Activated CD4-positive, alpha-beta T cell treated with anti-CD3 and anti-CD28 coated beads for 4 hours (primary cell): ENCODE data around the gene RPS6KL1.

Experiments used
- DNase-seq, 2 donors: peaks; one replicate each; pipeline ENCODE4 v3.0.0-alpha.2; 2020

The RPS6KL1 gene, protein sequence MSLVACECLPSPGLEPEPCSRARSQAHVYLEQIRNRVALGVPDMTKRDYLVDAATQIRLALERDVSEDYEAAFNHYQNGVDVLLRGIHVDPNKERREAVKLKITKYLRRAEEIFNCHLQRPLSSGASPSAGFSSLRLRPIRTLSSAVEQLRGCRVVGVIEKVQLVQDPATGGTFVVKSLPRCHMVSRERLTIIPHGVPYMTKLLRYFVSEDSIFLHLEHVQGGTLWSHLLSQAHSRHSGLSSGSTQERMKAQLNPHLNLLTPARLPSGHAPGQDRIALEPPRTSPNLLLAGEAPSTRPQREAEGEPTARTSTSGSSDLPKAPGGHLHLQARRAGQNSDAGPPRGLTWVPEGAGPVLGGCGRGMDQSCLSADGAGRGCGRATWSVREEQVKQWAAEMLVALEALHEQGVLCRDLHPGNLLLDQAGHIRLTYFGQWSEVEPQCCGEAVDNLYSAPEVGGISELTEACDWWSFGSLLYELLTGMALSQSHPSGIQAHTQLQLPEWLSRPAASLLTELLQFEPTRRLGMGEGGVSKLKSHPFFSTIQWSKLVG

DNA sequence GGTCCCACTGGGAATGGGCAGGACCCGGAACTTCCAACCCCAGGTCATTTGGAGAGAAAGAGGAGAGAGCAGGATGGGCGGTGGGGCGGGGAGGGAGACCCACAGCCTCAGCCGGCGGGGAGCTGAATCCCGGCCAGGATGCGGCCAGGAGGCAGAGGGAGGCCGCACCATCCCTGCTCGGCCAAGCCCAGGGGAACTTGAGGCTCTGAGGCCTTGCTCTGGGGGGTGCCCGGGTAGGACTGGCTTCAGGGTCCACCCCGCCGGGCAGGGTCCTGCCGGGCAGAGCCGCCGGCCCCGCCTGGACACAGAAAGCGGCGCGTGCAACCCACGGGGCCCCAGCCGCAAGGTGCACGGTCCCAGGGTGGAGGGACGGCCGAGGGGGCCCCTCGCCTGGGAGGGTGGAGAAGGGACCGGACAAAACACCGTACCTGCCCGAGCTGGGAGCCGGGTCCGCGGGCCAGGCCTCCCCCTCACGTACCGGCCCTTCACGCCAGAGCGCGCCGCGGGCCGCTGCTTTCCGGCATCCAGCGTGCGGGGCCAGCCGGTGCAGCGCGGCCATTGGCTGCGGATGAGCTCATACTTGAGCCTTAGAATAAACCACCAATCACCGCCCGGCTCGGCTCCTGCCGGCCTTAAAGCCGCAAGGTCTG lies at the start of gene RPS6KL1:
Gene RPS6KL1 (minus strand): TSS at position 509 of the 650 bp plus-strand sequence. CDS start 1,719 bp downstream, outside the sequence.
- DNase-seq, result peak; percentile 44 to 49

DNA sequence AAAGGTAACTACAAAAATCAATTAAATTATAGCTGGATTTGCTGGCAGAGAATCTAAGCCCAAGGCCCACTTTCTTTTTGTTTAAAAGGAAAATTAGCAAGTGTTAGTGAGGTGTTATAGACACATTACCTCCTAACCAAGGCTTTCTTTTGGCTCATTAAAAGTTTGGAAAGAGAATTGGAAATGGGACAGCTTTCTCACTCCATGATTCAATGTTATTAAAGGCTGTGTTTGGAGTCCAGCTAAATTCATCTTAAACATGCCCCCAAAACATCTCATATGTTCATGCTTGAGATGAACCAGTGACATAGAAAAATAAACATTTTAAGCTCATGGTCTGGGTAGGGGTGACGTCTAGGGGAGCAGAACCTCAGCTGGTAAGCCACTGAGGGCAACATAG lies 45.8 kb upstream of the RPS6KL1 start:
- DNase-seq, result no peak

DNA sequence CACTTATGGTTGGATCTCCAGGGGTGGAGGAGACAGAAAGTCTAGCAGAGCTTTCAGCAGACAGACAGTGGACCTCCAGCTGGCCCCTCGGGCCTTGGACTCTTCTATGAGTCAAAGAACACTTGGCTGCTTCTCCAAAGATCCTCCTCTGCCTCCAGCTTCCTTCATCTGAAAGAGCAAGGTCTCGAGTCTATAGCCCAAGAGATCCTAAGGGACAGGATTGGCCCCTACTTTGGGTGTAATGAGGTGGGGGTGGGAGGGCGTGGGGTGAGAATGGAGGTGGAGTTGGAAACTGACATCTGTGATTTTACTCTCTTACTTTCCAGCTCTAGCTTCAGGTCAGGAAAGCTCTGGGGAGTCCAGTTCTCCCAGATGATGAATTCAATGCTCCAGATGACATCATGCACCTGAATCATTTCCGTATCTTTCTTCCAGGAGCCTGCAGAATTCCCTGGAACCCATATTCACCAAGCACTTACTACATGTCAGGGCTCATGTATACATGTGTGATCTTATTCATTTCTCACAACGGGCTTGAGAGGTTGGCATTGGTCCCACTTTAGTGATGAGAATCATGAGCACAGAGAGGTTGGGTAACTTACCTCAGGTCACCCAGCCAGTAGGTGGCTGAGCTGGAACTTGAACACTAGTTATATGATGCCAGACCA lies 42.6 kb upstream of the RPS6KL1 start:
- no peak for DNase-seq

DNA sequence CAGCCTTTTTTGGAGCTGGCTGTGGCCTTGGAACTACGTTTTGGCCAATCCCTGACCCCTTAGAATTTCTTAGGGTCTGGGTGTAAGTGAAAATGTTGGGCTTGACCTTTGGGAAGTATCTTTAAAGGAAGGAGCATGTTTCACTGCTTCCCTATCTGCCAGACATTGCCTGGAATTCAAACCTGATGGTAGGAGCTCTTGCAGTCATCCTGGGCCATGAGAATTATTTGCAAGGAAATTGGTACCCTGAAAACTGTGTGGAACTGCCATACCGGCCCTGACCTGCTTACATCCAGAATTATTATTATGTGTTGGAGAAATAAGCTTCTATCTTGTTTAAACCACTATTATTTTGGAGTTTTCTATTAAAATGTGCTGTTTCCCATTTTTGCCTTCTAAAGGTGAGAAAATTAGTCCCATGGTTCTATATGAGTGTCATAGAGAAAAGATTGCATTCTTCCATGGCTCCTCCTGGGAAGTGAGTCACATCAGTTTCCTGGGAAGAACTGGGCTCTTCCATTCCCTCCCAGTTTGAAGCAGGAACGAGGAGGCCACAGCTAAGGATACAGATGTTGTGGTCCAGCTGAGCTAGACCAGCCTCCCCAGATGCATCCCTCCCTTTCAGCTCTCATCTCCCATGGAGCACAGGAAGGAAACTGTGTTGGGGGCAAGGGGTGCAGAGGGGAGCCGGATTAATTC lies 41.9 kb upstream of the RPS6KL1 start:
- no peak for DNase-seq

DNA sequence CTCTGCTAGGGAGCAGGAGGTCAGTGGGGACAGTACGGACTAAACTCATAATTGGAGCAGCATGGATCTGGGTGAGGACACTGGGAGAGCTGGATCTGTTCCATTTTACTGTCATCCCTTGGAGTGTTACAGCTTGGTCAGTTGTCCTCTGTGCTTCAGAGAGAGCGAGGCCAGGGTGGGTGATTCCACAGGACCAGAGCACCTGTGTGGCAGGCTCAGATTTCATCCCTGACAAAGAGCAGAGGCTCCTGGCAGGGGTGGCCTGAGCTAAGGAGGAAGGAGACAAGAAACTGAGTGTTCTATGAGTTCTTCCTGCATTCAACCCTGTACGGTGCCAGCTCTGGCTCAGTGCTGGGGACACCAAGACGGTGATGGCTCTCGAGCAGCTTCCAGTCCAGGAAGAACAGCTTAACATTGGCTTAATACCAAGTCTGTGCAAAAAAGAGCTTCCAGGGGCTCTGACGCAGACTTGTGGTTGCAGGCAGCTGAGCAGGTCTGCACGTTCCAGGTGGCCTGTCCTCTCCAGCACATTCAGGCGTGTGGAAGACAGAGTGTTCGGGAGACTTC lies 40.7 kb upstream of the RPS6KL1 start:
- DNase-seq, result no peak

DNA sequence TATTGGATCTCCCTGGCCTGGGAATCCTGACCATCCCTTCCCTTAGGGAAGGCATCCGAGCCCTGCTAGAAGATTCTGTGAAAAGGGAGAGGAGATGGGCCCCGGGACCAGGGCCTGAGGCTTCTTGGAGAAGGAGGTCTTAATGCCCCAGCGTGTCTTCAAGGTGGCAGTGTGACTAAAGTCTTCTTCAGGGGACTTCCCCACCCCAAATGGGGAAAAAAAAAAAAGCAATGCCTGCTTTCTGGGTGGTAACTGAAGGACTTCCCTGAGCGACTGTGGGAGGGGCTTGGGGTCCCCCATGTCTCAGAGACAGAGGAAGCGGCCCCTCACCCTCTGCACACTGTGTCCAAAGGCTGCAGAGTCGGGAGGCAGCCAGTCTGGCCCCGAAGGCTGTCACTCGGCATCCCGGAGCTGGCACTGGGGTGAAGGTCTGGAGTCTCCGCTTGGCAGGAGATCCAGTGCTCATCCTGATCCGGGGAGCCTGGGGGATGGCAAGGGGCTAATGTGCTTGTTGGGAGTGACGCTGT lies 40.2 kb upstream of the RPS6KL1 start:
- no peak for DNase-seq

DNA sequence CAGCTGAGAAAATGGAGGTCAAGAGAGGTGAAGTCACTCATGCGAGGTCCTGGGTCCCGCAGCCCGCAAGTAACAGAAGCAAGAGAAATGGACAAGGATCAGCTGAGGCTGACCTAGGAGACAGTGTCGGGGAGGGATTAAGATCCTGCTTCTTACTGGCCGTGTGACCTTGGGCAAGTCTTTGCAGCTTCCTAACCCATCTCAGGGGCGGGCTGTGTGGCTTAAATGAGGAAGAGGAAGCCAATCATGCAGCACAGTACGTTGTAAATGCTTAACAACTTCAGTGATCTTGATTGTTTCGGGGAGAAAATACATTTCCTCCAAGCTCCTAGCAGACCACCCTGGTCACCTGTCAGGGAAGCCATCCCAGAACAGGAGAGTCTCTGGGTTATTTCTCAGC lies 39.4 kb upstream of the RPS6KL1 start:
- DNase-seq, result no peak

DNA sequence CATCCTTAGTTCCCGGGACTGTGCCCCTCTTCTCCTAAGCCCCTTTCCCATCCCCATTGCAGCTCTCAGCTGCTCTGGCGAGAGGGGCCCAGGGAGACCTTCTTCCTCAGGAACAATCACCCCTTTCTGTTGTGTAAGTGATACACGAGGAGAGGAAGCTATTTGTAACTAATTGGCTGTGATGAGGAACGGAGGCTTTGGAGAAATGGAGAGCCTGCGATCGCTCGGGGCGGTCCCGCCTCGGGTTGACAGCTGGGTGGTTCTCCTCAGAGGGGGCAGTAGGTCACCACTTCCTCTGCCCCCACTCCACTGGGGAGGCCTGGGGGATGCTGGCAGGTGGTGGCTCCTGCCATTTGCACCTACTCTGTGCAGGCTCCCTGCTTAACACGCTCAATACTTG lies 39.0 kb upstream of the RPS6KL1 start:
- DNase-seq, result no peak

DNA sequence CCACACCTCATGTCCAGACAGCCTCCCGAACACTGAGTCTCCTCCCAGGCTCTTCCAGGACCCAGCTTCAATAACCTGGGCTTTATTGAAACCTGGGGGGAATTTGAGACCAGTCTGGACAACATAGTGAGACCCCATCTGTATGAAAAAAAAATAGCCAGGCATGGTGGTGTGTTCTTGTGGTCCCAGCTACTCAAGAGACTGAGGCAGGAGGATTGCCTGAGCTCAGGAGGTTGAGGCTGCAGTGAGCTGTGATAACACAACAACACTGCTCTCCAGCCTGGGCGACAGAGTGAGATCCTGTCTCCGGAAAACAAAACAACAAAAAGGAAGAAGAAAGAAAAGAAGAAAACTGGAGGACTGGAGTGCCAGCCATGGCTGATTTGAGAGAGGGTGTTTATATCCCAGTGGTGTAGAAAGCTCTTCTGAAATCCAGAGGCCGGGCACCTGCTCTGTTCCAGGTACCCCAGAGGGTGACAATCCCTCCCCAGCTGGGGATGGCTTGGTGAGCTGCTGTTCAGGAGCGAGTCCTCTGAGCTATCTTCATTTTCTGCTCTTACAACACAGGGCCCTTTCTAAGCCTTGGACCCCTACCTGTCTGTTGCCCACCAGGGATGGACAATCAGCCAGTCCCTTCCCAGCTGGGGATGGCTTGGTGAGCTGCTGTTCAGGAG lies 38.3 kb upstream of the RPS6KL1 start:
- no peak for DNase-seq

DNA sequence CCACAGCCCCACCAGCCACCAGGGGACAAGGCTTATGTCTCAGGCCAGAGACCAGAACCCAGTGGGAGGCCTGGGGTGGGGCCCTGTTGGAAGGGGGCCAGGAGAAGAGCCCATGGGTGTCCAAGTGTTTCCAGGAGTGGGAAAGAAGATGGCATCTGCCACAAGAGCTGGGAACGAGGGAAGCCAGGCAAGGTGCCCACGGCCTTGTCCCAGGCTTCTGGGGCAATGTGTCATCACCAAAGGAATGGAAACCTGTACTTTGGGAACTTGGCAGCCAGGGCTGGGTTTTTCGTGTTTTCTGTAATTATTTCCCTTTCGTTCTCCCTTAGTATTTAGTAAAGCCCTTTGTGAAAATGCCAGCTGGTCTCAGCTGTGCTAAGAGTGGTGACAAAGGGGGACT lies 37.7 kb upstream of the RPS6KL1 start:
- DNase-seq, result no peak

DNA sequence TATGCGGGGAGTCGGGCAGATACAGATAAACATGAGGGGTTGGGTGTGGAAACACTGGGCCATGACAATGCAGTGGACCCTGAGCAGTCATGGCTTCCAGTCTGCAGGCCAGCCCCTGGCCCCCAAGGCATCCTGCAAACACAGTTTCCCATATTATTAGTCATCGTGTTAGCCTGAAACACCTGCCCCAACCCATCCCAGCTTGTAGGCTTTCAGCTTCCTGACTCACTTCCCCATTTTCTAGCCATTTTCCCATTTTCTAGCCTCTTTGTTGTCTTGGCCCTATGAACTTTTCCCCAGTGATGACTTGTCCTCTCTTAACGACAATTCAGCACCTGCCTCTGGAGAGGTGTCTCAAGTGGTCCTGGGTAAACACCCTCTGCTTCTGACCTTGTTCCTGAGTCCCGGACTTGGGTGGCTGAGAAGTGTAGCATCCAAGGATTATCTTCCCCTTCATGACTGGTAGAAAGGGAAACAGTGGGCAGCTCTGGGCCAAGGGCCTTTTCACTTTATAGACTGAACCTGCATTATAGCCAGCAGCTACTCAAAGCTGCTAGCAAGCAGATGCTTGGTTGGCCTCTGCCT lies 36.6 kb upstream of the RPS6KL1 start:
- DNase-seq, result no peak

DNA sequence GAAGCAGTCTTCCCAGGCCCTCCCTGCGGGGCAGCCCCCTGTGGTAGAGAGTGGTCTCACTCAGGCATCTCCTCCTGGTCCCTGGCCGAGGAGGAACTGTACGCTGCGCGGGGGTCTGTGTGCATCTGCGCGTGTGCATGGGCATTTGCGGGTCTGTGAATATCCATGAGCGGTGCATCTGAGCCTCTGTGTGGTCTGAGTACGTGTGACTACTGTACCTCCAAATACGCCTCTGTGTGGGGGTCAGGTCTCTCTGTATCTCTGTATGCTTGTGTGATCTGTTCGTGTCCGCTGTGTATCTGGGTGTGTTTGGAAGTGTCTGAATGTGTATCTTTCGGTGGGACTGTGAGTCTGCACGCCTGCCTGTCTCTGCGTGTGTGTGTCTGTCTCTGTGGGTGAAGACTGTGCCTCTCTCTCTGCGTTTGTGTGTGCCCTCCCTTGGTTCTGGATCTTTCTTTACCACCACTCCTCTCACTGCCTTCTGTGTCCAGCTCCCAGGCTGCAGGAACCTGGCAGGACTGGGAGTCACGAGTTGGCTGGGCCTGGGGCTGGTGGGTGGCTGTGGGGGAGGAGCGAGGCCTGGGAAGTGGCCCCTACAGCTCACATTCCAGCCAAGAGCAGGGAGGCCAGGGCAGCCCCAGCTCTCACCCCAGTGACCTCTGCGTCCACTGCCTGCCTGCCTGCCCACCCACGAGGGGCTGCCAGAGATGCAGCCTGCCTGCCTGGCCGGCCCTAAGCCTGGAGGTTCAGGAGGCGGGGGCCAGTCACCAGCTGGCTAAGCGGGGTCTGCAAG lies 33.4 kb upstream of the RPS6KL1 start:
- DNase-seq, result no peak

DNA sequence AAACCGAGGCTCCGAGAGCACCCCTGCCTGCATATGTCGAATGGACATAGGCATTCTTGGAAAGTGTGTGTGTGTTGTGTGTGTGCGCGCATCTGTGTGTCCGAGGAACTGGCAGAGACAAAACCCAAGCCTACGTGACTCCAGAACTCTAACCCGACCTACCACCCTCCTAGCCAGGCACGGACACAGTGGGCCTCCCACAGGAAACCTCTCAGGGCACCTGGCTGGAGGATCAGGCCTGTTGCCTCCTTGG lies 32.9 kb upstream of the RPS6KL1 start:
- DNase-seq, result no peak

DNA sequence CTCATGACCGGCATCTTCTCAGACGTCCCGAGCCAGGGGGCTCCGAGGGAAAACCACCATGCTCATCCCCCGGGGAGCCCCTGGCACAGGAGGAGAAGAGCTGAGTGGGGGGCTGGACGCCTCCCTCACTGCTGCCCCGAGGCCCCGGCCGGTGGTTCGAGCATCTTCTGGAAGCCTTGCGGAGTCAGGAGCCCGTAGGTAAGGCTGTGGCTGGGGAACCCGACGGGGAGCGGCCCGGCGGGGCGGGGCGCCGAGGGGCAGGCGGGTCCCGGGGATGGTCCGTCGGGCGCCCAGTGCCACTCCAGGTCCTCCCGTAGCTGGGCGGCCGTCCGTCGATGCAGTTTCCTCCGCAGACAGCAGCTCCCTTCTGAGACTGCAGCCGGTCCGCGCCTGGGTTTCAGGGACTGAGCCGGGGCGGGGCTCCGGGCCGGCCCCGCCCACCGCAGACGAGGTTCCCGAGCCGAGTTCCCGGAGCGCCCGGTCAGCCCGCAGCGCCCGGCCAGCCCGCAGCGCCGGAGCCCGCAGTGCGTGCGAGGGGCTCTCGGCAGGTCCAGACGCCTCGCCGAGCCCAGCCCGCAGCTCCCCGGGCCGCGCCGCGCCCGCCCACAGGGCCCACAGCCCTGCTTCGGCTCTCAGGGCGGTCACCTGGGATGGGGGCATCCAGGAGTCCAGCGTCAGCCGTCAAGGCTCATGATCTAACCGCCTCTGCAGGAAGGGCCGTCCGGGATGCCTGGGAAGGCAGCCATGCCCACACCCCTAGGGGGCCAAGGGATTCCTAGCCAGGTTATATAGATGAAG lies 32.4 kb upstream of the RPS6KL1 start, which contains the start of gene PGF:
Gene PGF (minus strand): TSS at position 369 of the 798 bp plus-strand sequence. CDS start 355 bp downstream, at position 14.
- DNase-seq, result peak; percentile 23 to 25

DNA sequence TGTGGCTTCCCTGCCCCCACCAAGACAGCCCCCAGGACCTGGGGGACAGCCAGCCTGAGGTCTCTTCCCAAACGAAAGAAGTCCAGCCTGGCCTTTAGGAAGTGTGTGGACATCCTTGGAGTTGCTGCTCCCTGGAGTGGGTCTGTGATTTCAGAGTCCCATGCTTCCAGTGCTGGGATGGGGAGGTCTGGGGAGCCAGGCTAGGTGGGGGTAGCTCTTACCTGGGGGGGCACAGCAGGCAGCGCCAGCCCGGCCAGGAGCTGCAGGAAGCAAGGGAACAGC lies 31.8 kb upstream of the RPS6KL1 start:
- no peak for DNase-seq

DNA sequence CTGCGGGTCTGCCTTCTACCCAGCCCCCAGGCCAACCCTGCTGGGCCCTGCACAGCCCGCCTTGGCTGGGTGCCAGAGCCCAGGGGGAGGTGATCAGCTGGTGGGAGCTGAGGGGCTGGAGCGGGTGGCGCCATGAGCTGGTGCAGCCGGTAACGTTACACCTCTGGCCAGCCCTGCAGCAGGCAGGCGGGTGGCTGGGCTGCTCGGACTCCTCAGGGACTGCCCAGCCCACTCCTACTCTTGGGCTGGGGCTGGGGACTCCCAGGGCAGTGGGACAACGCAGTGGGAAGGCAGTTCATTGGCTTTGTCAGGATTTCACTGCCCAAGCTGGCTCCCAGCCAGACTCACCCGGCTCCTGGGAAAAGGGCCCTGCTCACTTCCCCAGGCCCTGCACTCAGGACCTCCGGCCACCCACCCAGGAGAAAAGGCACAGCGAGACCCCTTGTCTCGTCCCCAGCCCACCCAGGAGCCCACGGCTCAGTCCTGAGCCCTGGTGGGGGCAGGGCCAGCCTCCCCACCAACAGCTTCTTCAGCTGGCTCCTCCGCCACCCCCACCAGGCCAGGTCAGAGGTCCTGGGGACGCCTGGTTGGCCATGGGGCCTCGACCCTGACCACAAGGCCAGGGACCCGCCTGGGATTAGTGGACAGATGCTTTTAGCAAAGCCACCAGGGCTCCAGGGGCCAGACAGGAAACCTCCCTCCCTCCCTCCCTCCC lies 31.3 kb upstream of the RPS6KL1 start:
- DNase-seq, result no peak

DNA sequence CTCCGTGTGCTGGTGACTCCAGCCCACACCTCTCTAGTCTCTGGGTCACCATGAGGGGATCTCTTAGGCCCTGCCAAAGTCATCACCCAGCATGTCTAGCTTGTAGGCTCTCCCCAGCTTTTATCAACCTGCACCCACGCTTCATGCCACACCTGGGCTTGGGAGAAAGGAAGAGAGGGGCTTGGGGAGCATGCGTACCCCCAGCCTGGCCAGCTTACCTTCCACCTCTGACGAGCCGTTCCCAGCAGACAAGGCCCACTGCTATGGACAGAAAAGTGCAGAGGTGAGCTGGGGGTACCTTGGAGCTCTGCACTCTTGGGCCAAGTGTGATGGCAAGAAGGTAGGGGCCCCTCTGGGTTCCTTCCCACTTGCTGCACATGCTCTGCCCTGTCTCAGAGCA lies 30.6 kb upstream of the RPS6KL1 start:
- no peak for DNase-seq

DNA sequence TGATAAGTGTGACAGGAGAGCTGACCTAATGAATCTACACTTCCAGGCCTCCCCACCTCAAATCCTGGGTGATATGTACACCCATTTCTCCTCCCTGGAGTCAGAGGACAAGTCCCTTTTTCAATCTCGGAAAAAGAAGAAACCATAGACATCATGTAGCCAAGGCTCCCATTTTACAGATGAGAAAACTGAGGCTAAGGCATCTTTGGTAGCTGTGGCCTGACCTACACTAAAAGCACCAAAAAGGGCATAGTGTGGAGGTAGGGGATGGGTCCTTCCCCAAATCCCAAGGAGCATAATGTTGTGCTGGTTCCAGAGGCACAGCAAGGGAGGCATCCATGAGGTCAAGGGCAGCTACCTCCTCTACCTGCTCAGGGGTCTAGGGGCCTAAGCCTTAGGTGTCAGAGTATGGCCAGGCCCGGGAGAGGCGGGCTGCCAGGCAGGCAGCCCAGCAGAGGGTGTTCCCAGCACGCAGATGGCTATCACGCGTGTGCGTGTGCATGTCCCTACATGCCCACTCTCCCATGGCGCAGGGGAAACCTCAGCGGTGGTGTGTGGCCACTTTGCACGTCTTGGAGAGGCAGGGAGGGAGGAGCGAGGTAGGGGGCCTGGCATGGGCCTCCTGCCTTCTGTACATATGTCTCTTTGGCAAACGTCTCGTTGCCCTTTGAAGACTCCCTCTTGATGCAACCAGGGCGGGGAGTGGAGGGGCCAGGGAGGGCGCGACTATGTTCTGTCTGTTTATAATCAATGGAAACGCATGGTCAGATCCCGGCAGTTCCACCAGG lies 29.8 kb upstream of the RPS6KL1 start:
- DNase-seq, result no peak
